CD4-positive, alpha-beta T cell treated with Interleukin-6 at 100 ng/mL for 8 hours (primary cell): Measurements from ENCODE around the gene TMEM200C.
"Not testable (repeated sequence)": the region's sequence is repeated elsewhere in the genome, so short reads cannot be mapped to it uniquely, and the experiment has no call there.

Experiments used
- DNase-seq: peaks from one replicate; pipeline ENCODE4 v3.0.0-alpha.2; 2020; ENCODE audit warnings: mixed read lengths, low spot score

TMEM200C gene

DNA sequence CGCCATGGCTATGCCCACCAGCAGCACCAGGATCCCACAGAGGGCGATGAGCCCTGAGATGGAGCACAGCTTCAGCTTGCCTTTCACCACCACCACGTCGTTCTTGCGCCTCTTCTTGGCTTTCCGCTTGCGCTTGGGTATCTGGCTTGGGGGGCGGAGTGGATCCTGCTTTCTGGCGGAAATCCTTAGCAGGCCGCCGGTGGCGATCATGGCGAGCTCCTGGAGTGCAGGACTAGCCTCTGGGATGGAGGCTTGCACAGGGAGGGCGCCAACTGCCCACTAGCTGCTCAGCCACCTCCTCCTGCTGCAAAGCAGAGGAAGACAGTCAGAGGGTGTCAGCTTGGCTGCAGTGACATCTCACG, 3.5 kb downstream of the TMEM200C start:
- DNase-seq: no peak

DNA sequence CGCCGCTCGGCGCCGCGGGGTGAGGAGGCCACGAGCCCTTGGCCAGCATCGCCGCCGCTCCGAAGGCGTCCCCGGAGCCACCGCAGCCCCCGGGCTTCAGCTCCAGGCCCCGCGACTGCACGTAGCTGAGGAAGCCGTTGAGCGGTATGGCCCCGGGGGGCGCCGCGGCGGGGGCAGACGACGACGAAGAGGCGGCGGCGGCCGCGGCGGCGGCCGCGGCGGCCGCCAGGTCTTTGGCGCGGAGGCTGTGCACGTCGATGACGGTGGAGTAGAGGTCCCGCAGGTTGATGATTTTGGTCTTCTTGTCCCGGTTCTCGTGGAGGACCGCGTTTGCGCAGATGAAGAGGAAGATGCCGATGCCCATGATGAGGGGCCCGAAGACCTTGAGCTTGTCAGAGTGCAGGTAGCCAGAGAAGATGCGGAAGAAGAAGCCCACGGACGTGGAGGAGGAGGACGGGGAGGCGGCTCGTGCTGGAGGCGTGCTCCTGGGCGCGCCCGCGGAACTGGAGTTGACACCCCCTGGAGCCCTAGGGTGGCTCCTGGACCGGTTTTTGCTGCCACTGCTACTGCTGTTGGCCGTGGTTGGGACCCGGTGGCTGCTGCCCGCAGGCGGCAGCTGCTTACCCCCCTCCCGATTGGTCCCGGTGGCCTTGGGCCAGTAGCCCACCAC, 4.0 kb downstream of the TMEM200C start:
- DNase-seq: no peak

DNA sequence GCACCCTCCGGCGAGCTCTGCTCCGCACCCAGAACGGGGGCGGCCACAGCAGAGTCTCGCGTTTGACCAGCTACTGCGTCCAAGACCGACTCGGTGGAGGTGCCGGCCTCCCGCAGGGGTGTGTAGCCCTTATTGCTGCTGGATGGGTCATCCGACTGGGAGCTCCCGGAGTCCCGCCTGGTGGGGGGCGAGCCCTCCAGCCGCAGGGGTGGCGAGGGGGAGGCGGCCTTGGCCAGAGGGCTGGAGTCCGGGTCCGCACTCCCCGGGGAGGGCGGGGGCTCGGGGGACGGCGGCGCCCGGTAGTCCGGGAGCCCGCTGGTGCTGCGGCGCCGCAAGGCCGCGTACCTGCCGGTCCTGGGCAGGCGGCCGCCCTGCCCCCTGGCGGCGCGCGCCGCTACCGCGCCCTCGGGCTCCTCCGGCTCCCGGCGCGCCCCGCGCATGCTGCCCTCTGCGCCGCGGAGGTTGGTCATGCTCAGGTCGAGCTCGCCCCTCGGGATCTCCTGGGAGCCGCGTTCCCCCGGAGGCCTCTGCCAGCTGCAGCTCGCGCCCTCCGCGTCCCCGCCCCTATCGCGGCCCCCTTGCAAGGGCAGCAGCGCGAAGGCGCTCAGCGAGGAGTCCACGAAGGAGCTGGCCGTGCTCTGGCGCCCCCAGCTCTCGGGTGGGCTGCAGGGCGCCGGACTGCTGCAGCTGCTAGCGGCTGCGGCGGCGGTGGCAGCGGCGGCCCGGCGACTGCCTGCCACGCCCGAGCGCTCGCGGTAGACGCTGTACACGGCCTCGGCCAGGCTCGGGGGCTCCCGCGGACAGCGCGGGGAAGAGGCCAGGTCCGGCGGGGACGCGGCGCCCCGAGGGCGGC, 4.8 kb downstream of the TMEM200C start:
- DNase-seq: peak; percentile 13

DNA sequence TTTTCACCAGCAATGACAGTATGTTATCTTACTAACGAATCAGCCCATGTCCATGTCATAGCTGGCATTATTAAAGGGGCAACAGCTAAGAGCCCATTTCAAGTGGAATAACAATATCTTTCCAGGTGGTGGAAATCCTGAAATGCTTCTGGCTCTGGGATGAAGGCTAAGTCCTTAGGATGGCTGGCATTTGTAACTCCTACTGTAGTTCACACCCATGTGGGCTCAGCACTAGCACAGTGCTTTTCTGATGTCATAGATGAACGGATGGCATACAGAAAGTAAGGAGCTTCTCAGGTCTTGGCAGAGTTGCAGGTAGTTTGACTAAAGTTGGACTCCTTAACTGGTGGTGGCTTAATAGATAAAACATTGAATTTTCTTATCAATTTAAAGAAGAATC, 10.0 kb downstream of the TMEM200C start:
- DNase-seq: no peak

DNA sequence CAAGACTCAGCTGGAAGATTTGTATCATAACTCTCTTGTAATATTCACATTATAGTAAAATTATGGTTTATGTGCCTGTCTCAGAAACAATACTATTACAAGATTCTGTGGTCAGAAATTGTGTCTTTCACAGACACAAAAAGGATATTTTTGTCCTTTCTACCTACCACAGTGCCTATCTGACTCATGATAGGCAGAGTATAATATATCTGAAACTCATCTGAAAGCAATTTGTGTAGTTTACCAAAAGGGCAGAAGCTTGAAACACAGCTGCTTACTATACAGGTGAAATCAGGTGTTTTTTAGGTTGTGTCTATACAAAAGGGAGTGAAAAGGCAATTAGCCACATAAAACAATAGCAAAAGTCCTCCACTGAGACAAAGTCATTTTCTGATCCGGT, 10.9 kb downstream of the TMEM200C start:
- DNase-seq: no peak

DNA sequence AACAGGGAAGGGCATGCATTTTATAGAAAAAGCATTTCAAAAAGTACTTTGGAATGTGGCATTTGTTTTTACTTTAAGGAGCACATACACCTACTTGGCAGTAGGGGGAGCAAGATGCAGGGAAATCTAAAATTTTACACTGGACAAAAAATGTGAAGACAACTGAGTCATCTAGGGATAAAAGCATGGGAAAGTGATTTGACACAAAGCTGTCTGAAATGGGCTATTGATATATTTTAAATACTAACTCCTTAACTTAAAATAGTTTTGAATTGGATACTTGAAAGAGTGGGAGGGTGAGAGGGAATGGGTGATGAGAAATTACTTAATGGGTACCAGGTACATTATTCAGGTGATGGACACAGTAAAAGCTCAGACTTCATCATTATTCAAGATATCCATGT, 15.8 kb downstream of the TMEM200C start:
- DNase-seq: no peak

DNA sequence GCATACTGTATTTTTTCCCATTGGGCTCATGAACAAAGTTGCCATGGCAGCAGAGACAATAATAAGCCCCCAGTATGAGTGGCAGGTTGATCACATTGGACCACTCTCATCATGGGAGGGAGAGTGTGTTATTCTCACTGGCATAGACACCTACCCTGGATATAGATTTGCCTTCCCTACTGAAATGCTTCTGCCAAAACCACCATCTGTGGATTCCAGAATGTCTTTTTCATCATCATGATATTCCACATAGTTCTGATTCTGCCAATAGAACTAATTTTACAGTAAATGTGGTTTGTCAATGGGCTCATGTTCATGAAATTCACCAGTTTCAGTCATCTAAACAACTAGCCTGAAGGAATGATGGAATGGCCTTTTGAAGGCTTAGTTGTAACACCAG, 18.4 kb downstream of the TMEM200C start:
- no peak for DNase-seq

DNA sequence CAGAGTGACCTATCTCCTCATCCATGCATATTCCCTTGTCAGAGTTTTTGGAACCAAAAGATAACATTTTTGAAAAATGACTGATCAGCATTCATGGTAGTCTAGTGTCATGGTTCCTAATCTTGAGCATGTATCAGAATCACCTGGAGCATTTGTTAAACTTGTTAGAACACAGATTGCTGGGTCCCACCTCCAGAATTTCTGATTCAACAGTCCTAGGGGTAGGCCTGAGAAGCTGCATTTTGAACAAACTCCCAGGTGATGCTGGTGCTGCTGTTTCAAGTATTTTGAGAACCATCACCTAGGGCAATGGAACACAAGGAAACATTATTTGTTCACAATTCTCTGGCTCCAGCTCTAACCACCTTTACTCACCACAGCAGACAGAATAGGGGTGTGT, 21.0 kb downstream of the TMEM200C start:
- no peak for DNase-seq

DNA sequence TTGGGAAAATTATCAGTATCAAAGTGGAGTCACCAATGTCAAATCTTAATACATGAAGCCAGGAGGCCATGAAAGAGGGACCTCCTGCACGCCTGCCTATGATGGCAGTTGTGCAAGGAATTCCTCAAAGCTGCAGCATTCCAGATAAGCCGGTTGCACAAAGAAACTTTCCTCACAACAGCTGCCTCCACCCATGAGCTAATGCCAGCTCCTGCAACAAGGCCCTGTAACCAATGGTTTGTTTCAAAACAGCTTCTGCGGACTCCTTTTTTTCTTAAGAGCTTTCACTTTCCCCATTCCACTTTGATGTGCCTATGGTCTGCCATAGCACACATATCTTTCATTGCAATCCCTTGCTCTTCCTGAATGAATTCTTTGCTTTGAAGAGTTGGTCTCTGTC, 22.4 kb downstream of the TMEM200C start:
- DNase-seq: no peak

DNA sequence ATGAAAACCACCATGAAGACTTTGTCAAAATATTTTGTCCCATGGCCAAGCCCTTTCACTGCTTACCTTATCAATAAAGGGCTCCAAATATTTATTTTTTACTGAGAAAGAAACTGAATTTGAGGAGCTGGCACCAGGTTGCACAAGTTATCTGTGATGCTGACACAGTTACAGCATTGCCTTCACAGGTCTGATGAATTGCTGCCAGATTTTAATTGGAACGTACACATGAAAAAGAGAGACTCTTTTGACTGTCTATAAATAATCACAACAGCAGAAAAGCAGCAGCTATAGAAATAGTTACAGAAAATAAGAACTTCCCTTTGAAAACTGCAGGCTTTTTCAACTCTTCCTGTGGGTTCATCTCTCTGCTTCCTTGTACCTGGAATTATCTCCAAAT, 23.9 kb downstream of the TMEM200C start:
- no peak for DNase-seq

DNA sequence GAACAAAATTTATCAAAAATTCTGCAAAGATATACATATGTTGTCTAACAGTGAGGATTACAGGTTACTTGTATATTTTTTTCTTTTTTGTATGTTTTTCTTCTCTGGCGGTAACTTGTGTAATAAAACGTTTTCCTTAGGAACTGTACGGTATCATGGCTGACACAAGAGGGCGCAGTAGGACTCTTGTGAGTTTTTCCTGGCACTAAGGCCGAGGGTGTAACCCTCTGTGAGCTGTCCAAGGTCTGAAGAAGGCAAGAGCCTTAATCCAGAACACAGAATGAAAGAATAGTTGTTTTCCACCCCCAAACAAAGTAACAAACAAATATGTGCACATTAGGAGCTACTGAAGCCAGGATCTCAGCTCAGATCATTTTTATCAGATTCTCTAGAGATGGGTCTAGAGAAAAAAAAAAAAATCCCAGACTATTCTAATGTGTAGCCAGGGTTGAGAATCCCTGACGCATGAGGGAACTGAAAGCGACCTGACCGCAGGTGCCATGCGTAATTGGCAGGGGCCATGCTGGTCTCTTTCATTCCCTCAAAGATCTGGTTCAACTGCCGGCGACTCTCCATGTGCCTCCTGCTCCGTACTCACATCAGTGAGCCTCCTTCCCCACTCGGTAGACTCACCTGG, 27.0 kb downstream of the TMEM200C start:
- DNase-seq: no peak

DNA sequence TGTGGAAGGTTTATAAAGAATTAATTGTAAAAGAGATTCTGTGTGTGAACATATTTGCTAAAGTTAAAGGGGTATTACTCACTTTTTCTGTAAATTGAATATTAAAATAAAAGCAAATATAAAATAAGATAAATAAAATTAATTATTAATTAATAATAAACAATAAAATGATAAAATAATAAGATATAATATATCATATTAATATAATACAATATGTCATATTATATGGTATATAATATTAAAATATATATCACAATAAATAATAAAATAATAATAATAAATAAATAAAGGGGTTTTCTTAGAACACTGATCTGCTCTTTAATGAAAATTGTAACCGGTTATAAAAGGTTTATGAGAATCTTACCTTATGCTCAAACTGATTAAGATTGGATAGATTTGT, 29.8 kb downstream of the TMEM200C start:
- no peak for DNase-seq

DNA sequence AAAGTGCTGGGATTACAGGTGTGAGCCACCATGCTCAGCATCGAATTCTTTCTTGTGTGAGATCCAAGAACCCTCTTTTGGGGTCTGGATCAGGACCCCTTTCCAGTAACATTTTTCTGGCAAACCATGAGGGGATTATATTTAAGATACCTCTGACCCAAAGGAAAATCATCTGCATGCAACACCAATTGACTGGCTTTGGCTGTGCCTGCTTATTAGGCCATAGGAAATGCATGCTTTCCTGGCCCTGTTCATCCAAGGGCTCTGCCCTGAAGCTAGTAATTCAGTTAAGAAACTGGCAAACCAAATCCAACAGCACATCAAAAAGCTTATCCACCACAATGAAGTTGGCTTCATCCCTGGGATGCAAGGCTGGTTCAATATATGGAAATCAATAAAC, 33.2 kb downstream of the TMEM200C start:
- not testable (repeated sequence) for DNase-seq

DNA sequence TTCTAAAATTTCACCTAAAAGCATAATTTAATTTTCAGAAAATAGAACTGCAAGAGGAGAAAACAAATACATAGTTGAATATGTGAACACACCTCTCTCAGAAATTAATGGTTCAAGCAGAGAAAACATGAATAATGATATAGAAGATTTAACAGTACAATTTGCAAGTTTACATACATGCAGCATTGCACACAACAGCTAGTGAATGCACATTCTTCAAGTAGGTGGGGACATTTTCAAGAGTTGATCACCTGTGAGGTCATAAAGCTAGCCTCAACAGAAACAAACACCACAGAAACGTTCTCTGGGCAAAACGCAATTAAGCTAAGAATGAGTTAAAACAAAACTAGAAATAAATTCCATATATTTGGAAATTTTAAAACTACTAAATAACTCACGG, 38.1 kb downstream of the TMEM200C start:
- no peak for DNase-seq

DNA sequence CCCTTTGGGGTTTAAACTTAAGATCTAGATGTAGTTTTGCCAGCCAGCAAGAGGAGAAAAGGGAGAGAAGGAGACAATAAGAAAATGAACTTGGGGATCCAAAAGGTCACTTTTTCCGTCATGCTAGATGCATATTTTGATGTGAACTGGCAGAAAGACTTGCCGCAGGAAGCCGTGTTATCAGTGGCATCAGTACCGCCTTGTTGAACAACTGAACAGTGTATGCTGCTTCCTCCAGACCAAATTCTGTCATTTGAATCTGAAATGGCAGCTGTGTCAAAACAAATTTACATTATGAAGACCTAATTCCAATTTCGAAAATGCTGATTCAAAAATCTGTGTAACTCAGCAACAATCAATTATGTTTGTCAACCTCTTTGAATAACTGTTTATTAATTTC, 42.1 kb downstream of the TMEM200C start:
- no peak for DNase-seq

DNA sequence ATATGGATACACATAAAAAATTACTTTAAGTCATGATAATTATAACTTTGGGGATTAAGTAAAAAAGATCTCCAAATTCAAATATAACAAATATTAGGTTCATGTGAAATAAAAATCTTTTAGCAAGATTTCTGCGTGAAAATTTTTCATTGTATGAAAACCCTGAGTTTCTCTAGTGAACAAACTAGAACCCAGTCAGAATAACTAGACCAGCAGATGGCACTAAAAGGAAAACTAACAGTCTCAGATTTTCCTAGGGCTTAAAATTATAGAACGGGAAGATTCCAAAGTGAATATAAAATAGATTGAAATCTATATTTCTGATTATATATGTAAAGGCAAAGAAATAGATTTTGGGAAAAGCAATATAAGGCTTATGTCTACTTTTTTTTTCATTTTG, 43.3 kb downstream of the TMEM200C start:
- no peak for DNase-seq

DNA sequence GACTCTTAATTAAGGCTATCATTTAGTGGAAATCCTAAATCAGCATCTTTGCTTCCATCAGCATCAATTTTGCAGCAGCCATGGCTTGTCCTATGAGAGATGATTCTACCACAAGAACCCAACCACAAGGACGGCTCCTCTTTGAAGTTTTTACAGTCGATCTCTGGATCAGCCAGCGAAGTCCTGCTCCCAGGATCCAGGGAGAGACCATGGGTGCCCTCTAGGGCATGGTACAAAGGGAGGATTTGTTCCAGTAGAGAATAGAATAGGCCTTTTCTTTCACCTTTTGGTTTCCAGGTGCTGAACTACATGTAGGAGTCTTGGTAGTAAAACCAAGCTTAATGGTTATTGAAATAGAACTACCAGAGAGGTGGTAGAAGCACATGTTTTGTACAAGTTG, 52.7 kb downstream of the TMEM200C start:
- no peak for DNase-seq

DNA sequence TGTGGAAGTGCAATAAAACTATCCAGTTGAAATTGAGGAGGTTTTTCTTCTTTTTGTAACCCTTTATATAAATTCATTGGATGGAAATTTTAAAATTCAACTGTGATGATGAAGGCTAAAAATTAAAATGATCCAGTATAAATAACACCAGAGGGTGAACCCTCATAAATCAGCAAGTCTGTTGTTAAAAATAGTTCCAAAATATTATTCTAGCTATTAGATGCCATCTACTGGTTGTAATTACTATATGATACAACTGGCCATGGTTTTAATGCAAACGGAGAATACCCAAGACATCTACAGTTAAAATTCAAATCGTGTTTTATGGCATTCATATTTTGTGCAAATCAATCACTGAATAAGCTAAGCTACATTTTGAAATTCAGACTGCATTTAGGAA, 53.8 kb downstream of the TMEM200C start:
- no peak for DNase-seq

DNA sequence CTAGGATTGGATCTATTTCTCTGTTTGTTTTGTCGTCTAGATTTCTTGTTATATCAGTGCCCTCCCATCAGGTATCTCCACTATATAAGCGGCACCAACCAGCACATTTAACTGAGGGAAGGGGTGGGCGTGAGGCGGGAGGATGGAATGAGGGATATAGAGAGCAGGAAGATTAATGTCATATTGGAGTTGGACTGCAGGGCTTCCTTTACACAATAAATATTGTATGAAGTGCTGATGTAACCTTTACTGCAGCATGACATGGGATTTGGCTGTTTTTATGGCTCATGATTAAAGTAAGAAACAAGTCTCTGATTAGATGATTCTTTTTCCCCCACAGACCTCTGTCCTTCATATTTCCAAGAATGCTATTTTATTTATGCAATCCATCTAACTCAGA, 54.8 kb downstream of the TMEM200C start:
- no peak for DNase-seq

DNA sequence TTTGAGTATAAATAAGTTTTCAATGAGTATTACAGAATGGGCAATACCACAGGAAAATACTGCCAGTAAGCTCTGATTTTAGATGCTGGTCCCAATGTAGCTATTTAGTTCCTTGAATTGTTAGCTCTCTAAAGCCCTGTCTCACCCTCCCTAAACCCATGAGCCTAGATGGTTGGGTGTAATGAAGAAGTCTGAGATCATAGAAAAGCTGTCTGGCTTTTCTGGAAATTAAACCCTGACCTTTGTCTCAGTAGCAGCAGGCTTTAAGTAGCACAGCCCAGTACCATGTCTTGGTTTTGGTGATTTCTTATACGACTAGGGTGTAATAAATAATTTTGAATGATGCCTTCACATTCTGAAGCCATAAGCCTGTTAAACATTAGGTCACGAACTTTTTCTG, 55.3 kb downstream of the TMEM200C start:
- DNase-seq: no peak

DNA sequence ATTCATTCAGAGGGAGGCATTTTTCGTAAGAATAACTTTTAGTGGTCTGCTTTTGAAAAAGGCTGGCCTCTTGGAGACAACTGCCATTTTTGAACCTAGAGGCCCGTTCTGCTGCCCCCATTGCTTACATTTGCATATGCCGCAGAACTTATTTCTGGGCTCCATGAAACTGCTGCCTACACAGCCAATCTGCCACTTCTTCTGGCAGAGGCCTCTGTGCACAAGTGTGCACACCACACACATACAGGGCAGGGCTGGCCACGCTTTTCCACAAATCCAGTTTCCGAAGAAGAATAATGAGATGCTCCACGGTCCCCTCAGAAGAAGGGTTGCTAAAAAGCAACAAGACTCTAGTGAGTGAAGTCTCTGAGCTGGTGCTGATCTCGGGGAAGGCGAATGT, 56.2 kb downstream of the TMEM200C start:
- no peak for DNase-seq
